NCI-H1092 treated with DMSO at 0.1 percent for 48 hours (cell line): ENCODE results near the gene ATP5MC3.
"Not testable (repeated sequence)": the region's sequence is repeated elsewhere in the genome, so short reads cannot be mapped to it uniquely, and the experiment has no call there.

Experiments
- DNase-seq: peaks from one replicate; lab custom pipeline; 2025; lab: John Stamatoyannopoulos, UW

Gene ATP5MC3

GRCh38 chr2:175181104-175181876, at the start of gene ATP5MC3:
TSS of gene ATP5MC3 (minus strand) at chr2:175181710. CDS start at chr2:175181393, 317 bp downstream.
- DNase-seq = peak; percentile 90

GRCh38 chr2:175228601-175229000, 47.1 kb upstream of the ATP5MC3 start:
- not testable (repeated sequence) for DNase-seq

GRCh38 chr2:175228179-175228578, 46.7 kb upstream of the ATP5MC3 start:
- DNase-seq = no peak

GRCh38 chr2:175227393-175227792, 45.9 kb upstream of the ATP5MC3 start:
- DNase-seq = no peak

DNA sequence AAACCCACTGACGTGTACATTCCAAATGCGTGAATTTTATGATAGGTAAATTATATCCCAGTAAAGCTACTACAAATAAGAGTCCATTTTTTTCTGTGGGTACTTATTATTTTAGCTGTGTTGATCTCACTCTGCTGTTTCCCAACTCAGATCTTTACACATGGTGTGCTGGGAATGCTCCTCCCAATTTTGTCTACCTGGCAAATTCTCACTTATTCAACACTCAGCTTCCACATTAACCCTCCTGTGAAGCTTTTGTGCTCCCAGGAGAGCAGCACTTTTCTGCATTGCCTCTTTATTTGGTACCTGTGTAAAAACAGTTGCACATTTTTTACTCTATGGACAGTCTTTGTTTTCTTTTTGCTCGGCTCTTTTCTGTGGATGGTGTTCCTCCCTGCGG, 38.6 kb upstream of the ATP5MC3 start:
- DNase-seq = no peak

GRCh38 chr2:175218551-175218950, 37.0 kb upstream of the ATP5MC3 start:
- DNase-seq = no peak

- DNase-seq = peak; percentile 87
Measured at GRCh38 chr2:175207741-175208438, 26.4 kb upstream of the ATP5MC3 start.

GRCh38 chr2:175206866-175207265, 25.4 kb upstream of the ATP5MC3 start:
- DNase-seq = no peak

GRCh38 chr2:175205523-175205922, 24.0 kb upstream of the ATP5MC3 start:
- DNase-seq = no peak

- DNase-seq = peak; percentile 67
Measured at GRCh38 chr2:175203621-175204496, 22.3 kb upstream of the ATP5MC3 start.

- DNase-seq = no peak
Measured at GRCh38 chr2:175195012-175195411, 13.5 kb upstream of the ATP5MC3 start.

- DNase-seq = no peak
Measured at GRCh38 chr2:175188761-175189160, 7.3 kb upstream of the ATP5MC3 start.

DNA sequence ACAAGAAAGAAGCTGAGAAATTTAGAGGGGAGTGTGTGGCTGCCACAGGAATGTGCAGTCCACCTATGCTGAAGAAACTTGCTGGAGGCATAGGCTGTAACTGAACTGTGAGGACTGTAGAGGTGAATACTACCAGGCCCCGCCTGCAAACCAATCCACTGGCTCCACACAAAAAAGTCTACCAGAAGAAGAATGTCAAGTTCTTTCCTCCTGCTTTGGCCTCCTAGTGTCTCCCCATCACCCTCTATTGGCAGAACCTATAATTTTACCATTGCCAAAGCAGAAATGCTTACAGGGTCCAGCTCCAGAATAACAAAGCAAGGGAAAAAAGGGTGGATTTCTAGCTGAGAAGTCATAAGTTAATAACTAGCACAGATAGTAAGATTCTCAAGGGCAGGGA, 5.9 kb upstream of the ATP5MC3 start:
- no peak for DNase-seq

DNA sequence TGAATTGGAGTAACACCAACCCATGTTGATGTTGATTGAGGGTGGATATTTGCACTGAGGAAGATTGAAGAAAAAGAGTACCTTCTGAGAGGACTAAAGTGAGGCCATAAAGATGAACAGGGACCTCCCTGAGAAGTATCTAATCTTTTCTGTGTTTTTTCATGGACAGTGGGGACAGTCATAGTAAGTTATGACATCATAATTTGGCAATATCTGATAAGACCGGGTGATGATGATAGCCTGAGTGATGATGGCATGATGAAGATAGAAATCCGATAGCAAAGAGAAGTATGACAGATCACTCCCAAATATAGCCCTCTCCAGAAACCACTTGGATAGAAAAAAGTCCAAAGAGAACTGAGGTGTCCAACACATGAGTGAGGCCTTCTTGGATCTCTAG, 2.2 kb upstream of the ATP5MC3 start:
- DNase-seq = no peak

- DNase-seq = no peak
Measured at GRCh38 chr2:175181877-175182308, 383 bp upstream of the ATP5MC3 start.

GRCh38 chr2:175180701-175181103, 808 bp downstream of the ATP5MC3 start:
- DNase-seq = peak; percentile 11

DNA sequence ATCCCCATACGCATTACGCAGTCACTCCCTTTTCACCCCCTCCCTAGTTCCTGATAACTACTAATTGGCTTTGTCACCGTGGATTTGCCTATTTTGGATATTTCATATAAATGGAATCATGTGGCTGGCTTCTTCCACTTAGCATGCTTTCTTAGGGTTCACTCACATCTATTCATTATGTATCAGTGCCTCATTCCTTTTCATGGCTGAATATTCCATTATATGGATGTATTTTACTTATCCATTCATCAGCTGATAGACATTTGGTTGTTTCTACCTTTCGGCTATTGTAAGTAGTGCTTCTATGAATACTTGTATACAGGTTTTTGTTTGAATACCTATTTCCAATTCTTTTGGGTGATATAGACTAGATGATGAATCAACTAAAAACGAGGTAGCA, 4.9 kb downstream of the ATP5MC3 start:
- no peak for DNase-seq

DNA sequence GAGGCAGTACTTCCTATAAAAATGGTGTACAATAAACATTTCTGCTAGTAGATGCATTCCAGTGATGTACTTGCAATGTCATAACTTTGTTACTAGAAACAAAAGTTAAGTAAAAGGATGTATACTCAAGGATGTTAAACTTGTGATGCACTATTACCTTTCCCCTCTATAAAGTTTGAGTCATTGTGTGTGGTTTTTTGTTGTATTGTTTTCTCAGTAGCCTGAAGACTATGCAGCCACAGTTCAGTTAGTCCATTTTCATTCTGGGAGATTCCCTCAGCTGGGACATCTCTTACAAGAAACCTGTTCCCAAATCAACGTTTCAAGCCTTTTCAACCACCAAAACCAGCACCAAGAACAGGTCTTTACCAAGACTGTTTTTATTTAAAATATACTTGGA, 5.6 kb downstream of the ATP5MC3 start:
- DNase-seq = no peak

GRCh38 chr2:175175320-175175719, 6.2 kb downstream of the ATP5MC3 start:
- DNase-seq = no peak

GRCh38 chr2:175170659-175171304, 10.7 kb downstream of the ATP5MC3 start:
- no peak for DNase-seq

DNA sequence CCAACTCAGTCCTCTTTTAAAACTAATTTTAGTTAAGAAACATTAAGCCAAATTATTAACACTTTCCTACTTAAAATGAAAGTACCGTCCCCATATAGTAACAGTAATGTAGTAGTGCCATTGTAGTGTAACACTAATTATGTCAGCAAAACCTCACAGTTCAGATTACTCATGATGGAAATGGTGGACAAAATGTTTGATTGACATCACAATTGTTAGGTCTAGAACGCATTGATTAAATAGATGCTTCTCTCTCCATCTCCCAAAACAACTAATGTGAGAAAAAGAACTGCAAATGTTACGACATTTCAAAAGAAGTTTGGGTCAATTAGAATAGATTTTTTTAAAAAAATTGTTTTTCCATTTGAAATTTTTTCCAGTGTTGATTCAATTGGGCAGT, 12.3 kb downstream of the ATP5MC3 start:
- no peak for DNase-seq

DNA sequence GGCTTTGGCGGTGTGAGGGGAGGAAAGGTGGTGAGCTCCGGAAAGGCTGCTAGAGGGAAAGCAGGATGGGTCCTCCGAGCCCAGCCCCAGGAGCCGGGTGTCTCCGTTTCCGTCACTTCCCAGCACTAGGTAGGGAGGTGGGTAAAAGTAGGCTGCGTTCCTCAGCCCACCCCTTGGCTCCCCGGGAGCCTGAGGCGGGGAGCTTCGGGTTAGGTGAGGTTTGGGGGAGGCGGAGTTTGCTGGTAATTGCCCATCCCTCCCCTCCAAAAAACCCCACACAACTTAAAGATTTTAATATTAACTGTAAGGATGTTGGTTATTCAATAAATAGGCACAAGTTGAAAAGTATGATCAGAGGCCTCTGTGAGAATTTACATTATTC, 13.0 kb downstream of the ATP5MC3 start:
- DNase-seq = no peak
